Measurements from ENCODE around the gene NPY4R.
"Not testable (repeated sequence)": the region's sequence is repeated elsewhere in the genome, so short reads cannot be mapped to it uniquely, and the experiment has no call there.

DNA sequence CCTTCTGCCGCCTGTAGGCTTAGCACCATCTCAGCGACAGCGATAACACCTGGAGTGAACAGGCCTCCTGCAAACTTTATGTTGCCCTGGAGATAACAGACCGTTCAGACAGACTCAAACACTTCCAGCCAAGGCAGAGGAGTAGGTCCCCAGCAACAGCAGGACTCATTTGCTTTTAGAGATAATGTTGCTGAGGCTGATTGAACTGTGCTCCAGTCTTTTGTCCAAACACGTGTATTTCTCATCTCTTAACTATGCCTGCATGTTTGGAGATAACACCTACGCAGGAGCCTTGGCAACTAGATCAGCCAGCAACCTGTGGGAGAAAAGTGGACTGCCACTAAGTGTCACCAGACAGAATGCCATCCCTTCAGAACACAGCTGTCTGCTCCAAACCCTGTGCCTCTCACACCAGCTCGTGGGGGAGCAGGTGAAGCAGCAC, 23.9 kb downstream of the NPY4R start:
- TF ChIP-seq, protein P1, sequence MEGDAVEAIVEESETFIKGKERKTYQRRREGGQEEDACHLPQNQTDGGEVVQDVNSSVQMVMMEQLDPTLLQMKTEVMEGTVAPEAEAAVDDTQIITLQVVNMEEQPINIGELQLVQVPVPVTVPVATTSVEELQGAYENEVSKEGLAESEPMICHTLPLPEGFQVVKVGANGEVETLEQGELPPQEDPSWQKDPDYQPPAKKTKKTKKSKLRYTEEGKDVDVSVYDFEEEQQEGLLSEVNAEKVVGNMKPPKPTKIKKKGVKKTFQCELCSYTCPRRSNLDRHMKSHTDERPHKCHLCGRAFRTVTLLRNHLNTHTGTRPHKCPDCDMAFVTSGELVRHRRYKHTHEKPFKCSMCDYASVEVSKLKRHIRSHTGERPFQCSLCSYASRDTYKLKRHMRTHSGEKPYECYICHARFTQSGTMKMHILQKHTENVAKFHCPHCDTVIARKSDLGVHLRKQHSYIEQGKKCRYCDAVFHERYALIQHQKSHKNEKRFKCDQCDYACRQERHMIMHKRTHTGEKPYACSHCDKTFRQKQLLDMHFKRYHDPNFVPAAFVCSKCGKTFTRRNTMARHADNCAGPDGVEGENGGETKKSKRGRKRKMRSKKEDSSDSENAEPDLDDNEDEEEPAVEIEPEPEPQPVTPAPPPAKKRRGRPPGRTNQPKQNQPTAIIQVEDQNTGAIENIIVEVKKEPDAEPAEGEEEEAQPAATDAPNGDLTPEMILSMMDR (IDR thresholded peaks at IDR 0.05): not testable (repeated sequence)
- not testable (repeated sequence) for TF ChIP-seq POLR2A (IDR thresholded peaks at IDR 0.05)

Measured in thyroid gland (tissue), 4 donors.